GM18870 (cell line): ENCODE measurements around the gene KBTBD4.
A peak's percentile ranks its signal among the peaks of the same experiment; 100 is the strongest.
"Not testable (repeated sequence)": the region's sequence is repeated elsewhere in the genome, so short reads cannot be mapped to it uniquely, and the experiment has no call there.

ENCODE experiments used
- ATAC-seq: cut with Tn5 transposase; IDR thresholded peaks from one replicate; pipeline ENCODE4 v1.9.1; 2021; ENCODE audit warnings: moderate library complexity; ENCODE audit not compliant: unreplicated experiment

The KBTBD4 gene

DNA sequence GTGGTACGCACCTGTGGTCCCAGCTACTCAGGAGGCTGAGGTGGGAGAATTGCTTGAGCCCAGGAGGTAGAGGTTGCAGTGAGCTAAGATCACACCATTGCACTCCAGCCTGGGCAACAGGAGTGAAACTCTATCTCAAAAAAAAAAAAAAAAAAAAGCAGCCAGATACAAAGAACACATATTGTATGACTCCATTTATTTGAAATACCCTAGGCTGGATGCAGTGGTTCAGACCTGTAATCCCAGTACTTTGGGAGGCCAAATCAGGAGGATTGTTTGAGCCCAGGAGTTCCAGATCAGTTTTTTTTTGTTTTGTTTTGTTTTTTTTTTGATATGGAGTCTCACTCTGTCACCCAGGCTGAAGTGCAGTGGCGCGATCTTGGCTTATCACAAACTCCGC lies 16.4 kb downstream of the KBTBD4 start:
- ATAC-seq, result not testable (repeated sequence)

DNA sequence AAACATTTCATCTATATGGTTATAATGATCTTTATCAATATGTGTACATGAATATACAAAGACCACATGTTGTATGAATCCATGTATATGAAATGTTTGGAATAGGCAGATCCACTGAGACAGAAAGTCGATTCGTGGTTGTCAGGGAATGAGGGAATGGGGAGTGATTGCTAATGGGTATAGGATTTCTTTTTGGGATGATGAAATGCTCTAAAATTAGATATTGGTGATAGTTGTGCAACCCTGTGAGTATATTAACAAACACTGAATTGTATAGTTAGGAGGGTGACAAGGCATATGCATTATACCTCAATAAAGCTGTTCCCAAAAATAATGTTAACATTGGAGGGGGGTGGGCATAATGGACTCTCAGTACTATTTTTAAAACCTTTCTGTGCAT lies 18.3 kb downstream of the KBTBD4 start:
- no peak for ATAC-seq

DNA sequence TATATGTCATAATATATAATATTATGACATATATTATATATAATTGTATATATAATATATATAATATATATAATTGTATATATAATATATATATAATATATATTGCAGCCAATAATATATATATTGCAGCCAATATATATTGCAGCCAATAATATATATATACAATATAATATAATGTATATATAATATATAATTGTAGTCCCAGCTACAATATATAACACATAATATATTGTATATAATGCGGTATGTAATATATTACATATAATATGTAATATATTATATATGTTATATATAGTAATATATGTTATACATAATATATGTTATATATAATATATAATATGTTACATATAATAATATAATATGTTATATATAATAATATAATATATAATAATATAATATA lies 20.1 kb downstream of the KBTBD4 start:
- ATAC-seq, result no peak

DNA sequence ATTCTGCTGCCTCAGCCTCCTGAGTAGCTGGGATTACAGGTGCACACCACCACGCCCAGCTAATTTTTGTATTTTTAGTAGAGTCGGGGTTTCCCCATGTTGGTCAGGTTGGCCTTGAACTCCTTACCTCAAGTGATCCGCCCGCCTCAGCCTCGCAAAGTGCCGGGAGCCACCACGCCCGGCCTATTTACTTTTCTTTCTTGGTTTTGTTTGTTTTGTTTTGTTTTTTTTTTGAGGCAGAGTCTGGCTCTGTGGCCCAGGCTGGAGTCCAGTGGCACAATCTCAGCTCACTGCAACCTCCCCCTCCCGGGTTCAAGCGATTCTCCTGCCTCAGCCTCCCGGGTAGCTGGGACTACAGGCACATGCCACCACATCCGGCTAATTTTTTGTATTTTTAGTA lies 21.8 kb downstream of the KBTBD4 start:
- ATAC-seq, result not testable (repeated sequence)

DNA sequence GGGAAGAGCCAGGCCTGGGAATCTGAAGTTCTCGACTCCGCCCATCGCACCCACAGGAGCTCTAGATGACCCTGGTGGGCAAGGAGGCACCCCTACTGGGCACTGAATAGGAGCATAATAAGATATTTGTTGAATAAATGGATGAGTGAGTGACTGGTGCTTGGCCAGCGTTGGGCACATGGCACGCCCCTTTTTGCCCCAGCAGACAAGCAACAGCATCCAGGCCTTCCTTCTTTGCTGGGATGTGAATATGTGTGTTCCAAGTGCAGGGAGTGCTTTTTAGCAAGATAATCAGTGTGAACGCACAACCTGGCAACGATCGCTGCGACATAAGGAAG lies 25.4 kb downstream of the KBTBD4 start:
- no peak for ATAC-seq

DNA sequence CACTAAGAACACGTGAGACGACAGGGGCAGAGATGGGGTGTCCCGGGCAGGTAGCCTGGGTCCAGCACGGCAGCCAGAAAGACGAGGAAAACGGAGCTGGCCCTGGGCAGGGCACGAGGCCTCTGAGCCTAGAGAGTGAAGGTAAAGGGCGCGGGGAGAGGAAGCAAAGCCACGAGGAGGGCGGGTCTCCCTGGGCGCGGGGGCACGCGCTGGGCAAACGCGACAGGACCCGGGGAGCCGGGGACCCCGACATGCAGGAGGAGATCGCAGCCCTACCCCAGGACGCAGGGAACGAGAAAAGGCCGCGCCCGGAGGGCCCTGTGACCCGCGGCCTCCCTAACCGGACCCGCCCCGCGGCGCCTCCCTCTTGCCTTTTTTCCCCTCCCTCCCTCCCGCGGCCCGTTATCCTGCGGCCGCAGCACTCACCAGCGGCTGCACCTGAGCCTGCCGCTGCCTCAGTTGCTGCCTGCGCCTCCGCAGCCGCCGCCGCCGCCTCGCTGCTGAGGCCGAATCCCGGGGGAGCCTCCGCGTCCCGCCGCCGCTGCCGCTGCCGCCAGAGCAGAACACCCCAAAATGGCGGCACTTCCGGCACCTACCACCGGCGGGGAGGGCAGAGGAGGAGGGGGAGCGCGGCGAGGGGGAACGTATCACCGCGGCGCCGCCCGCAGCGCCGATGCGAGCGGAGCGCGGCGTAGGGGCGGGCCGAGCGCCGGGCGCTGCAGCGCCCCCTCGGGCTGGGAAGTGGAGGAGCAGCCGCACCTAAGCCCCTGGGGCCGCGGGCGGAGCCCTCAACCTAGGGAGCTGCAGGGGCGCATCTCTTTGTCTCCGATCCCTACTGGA lies 26.0 kb downstream of the KBTBD4 start, which contains the start of gene CELF1:
TSS of gene CELF1 (minus strand) at position 567 of the 840 bp plus-strand sequence. CDS start 53,609 bp downstream, outside the sequence.
- peak; percentile 71 for ATAC-seq

DNA sequence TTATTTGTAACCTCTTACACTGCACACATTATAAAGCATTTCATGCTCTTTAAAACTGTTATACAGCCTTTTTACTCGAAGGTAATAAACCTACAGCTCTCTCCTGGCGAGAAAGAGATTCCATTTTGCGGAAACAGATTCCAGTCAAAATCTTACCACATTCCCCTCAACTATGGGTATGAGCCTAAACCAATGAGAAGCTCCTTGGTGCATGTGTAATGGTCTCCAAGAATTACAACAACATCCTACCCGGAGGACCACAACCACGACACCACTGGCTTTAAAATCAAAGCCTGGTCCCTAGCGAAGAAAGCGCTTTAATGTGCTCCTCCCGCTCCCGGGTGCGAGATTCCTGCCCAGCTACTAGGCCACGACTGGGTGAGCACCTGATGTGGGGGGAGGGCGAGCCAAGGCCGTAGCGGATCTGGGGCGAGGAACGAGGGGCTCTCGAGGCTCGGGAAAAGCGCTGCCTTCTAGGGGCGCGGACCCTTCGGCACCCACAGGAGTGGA lies 26.7 kb downstream of the KBTBD4 start:
- no peak for ATAC-seq

DNA sequence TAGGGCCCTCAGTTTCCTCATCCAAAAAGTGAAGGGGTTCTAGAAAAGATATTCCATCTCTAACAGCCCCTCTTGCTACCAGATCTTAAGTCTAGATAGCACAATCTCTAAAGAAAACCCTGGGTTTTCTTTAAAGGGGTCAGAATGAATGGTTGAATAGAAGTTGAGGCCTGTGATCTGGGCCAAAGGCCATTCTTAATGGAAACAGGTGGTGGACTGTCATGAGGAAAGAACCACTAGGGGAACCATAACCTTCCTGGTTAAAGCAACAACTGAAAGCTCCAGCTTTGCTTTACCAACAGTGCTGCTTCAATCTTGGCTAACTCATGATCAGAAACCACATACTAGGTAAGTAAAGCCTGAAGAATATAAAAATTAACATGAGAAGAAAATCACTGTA lies 27.7 kb downstream of the KBTBD4 start:
- ATAC-seq, result no peak

DNA sequence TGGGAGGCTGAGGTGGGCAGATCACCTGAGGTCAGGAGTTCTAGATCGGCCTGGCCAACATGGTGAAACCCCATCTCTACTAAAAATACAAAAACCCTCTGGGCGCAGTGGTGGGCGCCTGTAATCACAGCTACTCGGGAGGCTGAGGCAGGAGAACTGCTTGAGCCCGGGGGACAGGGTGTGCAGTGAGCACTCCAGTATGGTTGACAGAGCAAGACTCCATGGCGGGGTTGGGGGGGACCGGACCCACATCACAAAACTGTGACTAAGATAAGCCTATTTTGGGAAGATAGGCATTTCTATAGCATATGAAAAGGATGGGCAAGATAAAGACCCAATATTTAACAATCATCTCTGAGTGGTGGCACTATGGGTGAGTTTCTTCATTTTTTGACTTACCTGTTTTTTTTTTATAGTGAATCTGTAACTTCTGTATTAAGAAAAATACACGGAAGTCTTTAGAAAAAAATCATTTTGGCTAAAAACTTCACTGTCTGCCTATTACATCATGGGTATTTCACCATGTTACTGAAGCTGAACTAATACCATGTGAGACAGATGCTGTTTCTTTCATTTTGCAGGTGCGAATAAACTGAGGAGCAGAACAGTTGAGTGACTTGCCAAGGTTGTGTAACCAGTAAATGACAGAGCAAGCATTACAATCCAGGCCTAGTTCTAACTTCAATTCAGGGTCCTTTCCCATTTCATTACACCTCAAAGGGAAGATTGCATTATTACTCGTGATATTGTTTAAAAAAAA lies 28.3 kb downstream of the KBTBD4 start:
- no peak for ATAC-seq

DNA sequence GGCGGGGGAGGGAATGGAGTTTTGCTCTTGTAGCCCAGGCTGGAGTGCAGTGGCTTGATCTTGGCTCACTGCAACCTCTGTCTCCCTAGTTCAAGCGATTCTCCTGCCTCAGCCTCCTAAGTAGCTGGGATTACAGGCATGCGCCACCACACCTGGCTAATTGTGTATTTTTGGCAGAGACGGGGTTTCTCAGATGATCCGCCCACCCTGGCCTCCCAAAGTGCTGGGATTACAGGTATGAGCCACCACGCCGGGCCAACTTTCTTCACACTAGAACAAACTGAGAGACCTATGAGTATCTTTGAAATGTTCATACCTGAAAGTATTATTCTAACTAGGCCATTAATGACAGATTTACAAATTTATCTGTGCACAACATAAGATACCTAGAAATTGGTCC lies 32.5 kb downstream of the KBTBD4 start:
- ATAC-seq, result not testable (repeated sequence)

DNA sequence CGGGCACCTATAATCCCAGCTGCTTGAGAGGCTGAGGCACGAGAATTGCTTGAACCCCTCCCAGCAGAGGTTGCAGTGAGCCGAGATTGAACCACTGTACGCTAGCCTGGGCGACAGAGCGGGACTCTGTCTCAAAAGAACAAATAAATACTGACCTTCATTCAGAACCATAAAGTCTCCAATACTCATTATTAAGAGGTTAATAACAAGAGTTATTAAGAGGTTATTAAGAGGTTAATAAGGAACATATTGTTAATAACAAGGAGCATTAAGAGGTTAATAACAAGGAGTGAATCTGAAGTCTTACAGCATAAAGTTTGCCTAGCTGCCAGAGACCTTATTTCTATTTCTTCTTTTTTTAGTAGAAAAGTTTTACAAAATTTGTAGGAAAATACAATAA lies 33.5 kb downstream of the KBTBD4 start:
- no peak for ATAC-seq

DNA sequence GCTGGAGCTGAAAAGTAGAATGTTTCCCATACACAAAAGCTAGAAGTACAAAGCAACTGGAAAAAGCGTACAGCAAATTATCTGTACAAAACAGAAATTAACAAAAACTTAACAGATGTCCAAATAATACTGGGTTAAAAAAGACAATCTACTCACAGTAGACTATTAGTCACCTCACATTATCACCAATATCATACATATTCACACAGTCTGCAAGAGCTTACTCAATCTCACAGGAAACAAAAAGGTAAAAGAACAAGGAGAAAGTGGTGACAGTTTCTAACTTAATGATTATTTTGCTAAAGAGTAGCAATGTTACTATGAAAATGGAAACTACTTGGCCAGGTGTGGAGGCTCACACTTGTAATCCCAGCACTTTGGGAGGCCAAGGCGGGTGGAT lies 37.7 kb downstream of the KBTBD4 start:
- no peak for ATAC-seq

DNA sequence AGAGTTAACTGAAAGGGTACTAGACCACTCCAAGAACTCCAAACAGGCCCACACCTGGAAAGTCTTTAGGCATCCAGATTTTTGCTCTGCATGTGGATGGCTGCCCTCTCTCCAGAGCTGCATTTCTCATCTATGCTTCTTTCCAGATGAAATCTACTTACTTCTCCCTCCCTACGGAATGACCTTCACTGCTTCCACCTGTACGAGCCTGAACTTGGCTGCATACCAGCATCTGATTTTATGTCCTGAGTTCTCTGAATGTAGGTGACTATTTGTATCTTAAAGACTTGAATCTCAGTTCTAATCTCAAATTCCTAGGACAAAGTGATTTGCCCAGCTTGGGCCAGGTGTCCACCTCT lies 39.1 kb downstream of the KBTBD4 start:
- no peak for ATAC-seq

DNA sequence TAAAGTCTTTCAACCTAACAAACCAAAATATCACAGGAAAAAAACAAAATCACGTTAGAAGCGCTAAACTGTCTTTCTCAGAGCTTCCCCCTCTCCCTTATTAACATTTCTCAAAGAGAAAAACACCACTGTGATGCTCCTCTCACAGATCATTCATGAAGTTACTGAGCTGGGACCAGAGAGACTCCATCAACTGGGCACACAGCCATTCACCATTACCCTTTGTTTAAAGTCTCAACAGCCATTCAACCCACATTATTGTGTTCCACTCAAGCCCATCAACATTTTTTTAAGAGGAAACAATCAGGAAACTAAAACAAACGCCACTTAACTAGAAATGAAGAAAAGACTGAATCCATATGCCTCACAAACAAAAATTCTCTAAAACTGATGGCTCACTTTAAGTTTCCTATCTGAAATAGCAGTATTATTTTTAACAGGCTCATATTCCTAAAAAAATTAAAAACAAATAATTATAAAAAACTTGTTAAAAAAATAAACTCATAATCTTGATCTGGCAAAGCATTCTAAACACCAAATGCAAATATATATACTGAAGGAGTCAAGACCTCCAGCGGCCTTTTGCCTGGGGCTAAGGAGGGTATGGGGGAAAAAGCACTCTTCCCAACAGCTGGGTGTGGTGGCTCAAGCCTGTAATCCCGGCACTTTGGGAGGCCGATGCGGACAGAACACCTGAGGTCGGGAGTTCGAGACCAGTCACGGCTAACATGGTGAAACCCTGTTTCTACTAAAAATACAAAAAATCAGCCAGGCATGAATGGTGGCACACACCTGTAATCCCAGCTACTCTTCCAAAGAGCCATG lies 39.8 kb downstream of the KBTBD4 start:
- ATAC-seq, result no peak

DNA sequence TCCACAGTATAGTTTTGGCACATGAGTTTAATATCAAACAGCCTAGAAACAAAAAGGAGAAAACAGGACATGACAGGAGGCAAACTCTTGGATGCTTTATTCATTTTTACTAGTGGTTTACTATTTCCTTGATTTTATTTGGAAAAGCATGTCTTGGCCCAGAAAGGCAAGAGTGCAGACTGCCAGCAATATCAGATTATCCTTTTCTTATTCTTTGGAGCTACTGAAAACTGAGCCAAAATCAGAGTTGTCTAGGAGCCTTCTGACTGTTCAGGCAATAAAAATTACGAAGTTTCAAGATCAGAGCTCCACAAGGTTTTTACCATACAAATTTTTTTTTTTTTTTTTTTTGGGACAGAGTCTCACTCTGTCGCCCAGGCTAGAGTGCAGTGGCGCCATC lies 41.9 kb downstream of the KBTBD4 start:
- no peak for ATAC-seq

DNA sequence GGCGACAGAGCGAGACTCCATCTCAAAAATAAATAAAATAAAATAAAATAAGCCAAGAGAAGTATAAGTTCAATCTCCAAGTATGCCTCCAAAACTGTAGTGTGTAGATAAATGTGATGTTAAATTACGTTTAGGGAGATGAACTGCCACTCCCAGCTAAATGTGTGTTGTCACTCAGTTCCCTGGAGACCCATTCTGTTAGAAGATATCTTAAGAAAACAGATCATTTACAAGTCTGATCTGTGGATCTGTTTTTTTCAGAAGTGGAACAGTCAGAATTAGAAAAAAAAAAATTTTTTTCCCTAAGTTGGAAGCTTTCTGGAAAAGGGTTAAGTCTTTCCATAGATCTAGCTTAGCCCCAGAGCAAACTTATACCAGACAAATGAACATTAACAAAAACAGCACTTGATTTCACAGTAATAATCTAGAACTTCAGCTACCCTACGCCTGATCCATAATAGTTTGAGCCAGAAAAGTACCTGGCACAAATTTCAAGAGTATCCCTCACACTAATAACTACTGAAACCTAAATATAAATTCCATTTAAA lies 44.0 kb downstream of the KBTBD4 start:
- ATAC-seq, result no peak

DNA sequence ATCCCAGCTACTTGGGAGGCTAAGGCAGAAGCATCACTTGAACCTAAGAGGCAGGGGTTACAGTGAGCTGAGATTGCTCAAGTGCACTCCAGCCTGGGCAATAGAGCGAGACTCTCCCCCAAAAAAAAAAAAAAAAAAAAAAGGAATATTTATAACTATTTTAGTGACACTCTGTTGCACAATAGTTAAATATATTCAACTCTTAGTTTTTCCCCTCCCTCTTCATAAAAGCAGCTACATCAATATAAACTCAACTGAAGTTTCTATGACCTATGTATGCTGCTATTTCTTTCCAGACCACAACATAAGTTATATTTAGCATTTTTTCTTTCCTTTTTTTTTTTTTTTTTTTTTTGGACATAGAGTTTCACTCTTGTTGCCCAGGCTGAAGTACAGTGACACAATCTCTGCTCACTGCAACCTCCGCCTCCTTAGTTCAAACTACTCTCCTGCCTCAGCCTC lies 45.0 kb downstream of the KBTBD4 start:
- no peak for ATAC-seq

DNA sequence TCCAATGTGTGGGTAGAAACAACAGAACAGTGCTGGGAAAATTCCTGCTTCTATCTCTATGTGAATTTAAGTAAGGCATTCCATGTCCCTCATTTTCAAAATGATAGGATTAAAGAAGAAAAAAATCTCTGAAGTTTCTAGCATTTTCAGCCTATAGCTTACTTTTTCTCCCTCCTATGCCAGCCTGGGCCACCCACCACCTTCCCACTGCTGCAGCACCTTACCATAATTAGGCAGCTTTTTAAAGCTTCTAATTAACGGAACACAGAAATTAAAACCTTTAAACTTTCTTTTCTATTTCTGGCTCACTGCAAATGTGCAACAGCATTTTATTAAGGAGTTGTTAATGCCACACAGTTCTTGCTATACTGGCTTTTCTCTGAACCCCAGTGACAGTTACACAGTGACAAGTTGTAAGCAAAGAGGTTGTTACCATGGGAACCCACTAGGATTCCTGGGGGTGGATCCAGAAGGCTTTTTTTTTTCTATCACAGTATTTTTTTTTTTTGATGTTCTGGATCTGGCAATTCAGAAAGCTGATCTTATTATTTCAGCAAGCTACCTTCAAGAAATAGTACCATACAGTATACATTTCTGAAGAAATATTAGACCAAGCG lies 46.1 kb downstream of the KBTBD4 start:
- ATAC-seq, result no peak

DNA sequence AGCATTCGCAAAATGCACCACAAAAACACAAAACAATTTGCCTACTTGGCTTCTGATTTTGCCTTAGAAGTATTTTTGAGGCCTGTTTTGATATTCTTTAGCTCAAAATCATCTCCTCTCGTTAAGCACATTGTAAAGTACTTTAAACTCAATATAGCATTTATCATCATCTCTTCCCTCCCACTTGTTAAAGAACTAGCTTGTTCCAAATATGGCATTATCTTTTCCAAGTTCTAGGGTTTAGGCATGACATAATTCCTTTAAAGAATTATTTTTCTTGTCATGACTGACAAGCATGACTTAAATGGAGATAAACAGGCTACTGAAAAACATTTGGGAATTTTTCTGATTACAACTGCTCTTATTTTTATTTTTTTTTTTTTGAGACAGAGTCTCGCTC lies 47.1 kb downstream of the KBTBD4 start:
- no peak for ATAC-seq

DNA sequence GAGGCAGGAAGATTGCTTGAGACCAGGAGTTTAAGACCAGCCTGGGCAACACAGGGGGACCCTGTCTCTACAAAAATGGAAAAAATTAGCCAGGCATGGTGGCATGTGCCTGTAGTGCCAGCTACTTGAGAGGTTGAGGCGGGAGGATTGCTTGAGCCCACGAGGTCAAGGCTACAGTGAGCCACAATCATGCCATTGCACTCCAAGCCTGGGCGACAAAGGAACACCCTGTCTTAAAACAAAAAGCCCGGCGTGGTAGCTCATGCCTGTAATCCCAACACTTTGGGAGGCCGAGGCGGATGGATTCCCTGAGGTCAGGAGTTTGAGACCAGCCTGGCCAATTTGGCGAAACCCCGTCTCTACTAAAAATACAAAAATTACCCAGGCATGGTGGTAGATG lies 48.0 kb downstream of the KBTBD4 start:
- ATAC-seq, result not testable (repeated sequence)
